SK-N-SH (cell line): ENCODE measurements around the gene DENND6B. TPM values are rescaled to one million over a fixed set of nuclear protein-coding genes. Genes with fewer than 3 reads are reported as not detected.

Experiments
- CTCF ChIA-PET: fragments of 300-600, 350-600 bp; formaldehyde crosslinking; extraction: SDS; loops from one replicate; lab custom pipeline; 2021; lab: Yijun Ruan, JAX
- POLR2A ChIA-PET: fragments of 350-600 bp; sonication (Branson Sonifier 250); formaldehyde crosslinking; extraction: SDS; loops from one replicate; lab custom pipeline; 2020; ENCODE audit warnings: antibody characterized with exemption, inconsistent platforms; lab: Yijun Ruan, JAX
- DNase-seq: peaks from one replicate; pipeline ENCODE4 v3.0.0; 2012
- H2AFZ ChIP-seq: fragments of 200-600 bp; sonication (generic); 2 replicates; pipeline ENCODE4 v1.8.1; 2016; ENCODE audit warnings: antibody characterized with exemption, mild to moderate bottlenecking, low read depth
- H3F3A ChIP-seq: fragments of 200-600 bp; sonication (generic); replicated peaks from 2 replicates; pipeline ENCODE3; 2016; ENCODE audit warnings: antibody characterized with exemption, mild to moderate bottlenecking; ENCODE audit not compliant: insufficient read depth
- H3K27ac ChIP-seq, 2 experiments: fragments of 200-500 bp in 1 of 2; fragments of 200-600 bp in 1 of 2; sonication (Bioruptor generic) in 1 of 2; sonication (generic), shearing (Covaris generic) in 1 of 2; 2 replicates each; pipeline versions ENCODE4 v1.5.1 to v1.6.1; 2014 to 2016; ENCODE audit warnings: low read depth in 2 of 2, inconsistent platforms in 1 of 2, low read length in 1 of 2, mild to moderate bottlenecking in 1 of 2, mixed read lengths in 1 of 2
- H3K27me3 ChIP-seq: fragments of 200-600 bp; sonication (generic), shearing (Covaris generic); 2 replicates; pipeline ENCODE4 v1.6.1; 2016; ENCODE audit warnings: mixed run types; ENCODE audit not compliant: insufficient read depth
- H3K36me3 ChIP-seq, 2 experiments: fragments of 200-500 bp in 1 of 2; fragments of 200-600 bp in 1 of 2; sonication (Bioruptor generic) in 1 of 2; sonication (generic) in 1 of 2; replicated peaks in 1 of 2; 2 replicates each; pipeline versions ENCODE3 to v1.5.1; 2014 to 2016; ENCODE audit warnings: low read length in 1 of 2, mild to moderate bottlenecking in 1 of 2; ENCODE audit not compliant: insufficient read depth in 2 of 2, control insufficient read depth in 1 of 2
- H3K4me1 ChIP-seq, 2 experiments: fragments of 200-500 bp in 1 of 2; fragments of 200-600 bp in 1 of 2; sonication (Bioruptor generic) in 1 of 2; sonication (generic), shearing (Covaris generic) in 1 of 2; 2 replicates each; pipeline versions ENCODE4 v1.5.1 to v1.6.1; 2014 to 2016; ENCODE audit warnings: low read depth in 1 of 2, low read length in 1 of 2, mixed run types in 1 of 2; ENCODE audit not compliant: insufficient read depth in 2 of 2, control insufficient read depth in 1 of 2
- H3K4me2 ChIP-seq: fragments of 200-600 bp; sonication (generic), shearing (Covaris generic); 2 replicates; pipeline ENCODE4 v1.6.1; 2017; ENCODE audit warnings: mixed run types
- H3K4me3 ChIP-seq, 2 experiments: fragments of 200-500 bp in 1 of 2; fragments of 200-600 bp in 1 of 2; sonication (Bioruptor generic) in 1 of 2; sonication (generic), shearing (Covaris generic) in 1 of 2; 2 replicates each; pipeline versions ENCODE4 v1.5.1 to v1.8.1; 2014 to 2016; ENCODE audit warnings: low read depth in 2 of 2, inconsistent platforms in 1 of 2, low read length in 1 of 2, mild to moderate bottlenecking in 1 of 2, mixed read lengths in 1 of 2, moderate library complexity in 1 of 2
- H3K79me2 ChIP-seq: fragments of 200-600 bp; sonication (generic); 2 replicates; pipeline ENCODE4 v1.8.1; 2017; ENCODE audit warnings: mild to moderate bottlenecking; ENCODE audit not compliant: insufficient read depth
- H3K9ac ChIP-seq: fragments of 200-600 bp; sonication (generic); 2 replicates; pipeline ENCODE4 v1.6.1; 2017; ENCODE audit warnings: mixed run types
- H3K9me2 ChIP-seq: fragments of 200-600 bp; sonication (generic); 2 replicates; pipeline ENCODE4 v1.6.1; 2017; ENCODE audit warnings: mixed run types
- H3K9me3 ChIP-seq: fragments of 200-600 bp; sonication (generic); 2 replicates; pipeline ENCODE4 v1.6.1; 2017; ENCODE audit warnings: mixed run types, mild to moderate bottlenecking, moderate library complexity
- H4K20me1 ChIP-seq: fragments of 200-600 bp; sonication (generic); 2 replicates; pipeline ENCODE4 v1.6.1; 2017; ENCODE audit warnings: mild to moderate bottlenecking, mixed run types; ENCODE audit not compliant: insufficient read depth
- CTCF ChIP-seq: fragments of 200-600 bp; sonication (generic); IDR thresholded peaks from 2 replicates; pipeline ENCODE4 v1.6.1; 2017; ENCODE audit warnings: antibody characterized with exemption, mild to moderate bottlenecking, moderate library complexity
- EP300 ChIP-seq, 2 experiments: IDR thresholded peaks; 2 replicates each; pipeline versions ENCODE4 v1.4.0 to v1.6.1; 2012; ENCODE audit warnings: borderline replicate concordance in 1 of 2, low read depth in 1 of 2, low read length in 1 of 2
- EZH2phosphoT487 ChIP-seq: fragments of 200-600 bp; sonication (generic); IDR thresholded peaks from 2 replicates; pipeline ENCODE4 v1.6.1; 2017; ENCODE audit warnings: low read depth, mixed run types, mild to moderate bottlenecking, antibody characterized with exemption, moderate library complexity, borderline replicate concordance
- FOSL2 ChIP-seq: IDR thresholded peaks from 2 replicates; pipeline ENCODE4 v1.4.0; 2012; ENCODE audit warnings: low read depth, mild to moderate bottlenecking, moderate library complexity, borderline replicate concordance
- FOXJ3 ChIP-seq: sonication (generic); formaldehyde crosslinking; IDR thresholded peaks from 2 replicates; pipeline ENCODE4 v1.5.1; 2020; ENCODE audit warnings: mild to moderate bottlenecking, missing genetic modification reagents
- GATA2 ChIP-seq: sonication (generic); formaldehyde crosslinking; IDR thresholded peaks from 2 replicates; pipeline ENCODE4 v1.5.0; 2020; ENCODE audit warnings: mild to moderate bottlenecking, missing genetic modification reagents
- JUND ChIP-seq: IDR thresholded peaks from 2 replicates; pipeline ENCODE4 v1.4.0; 2012
- RAD21 ChIP-seq: IDR thresholded peaks from 2 replicates; pipeline ENCODE4 v1.6.1; 2012; ENCODE audit warnings: mild to moderate bottlenecking, low read length
- RCOR1 ChIP-seq: fragments of 150-350 bp; IDR thresholded peaks from 2 replicates; pipeline ENCODE4 v1.6.1; 2017; ENCODE audit warnings: antibody characterized with exemption, low read length
- REST ChIP-seq: IDR thresholded peaks from 2 replicates; pipeline ENCODE4 v1.6.1; 2012; ENCODE audit warnings: mild to moderate bottlenecking, low read depth, low read length, moderate library complexity
- TCF12 ChIP-seq: IDR thresholded peaks from 2 replicates; pipeline ENCODE4 v1.4.0; 2012
- TEAD4 ChIP-seq: IDR thresholded peaks from 2 replicates; pipeline ENCODE4 v1.4.0; 2012; ENCODE audit warnings: mild to moderate bottlenecking, borderline replicate concordance; ENCODE audit not compliant: insufficient read depth
- YY1 ChIP-seq: IDR thresholded peaks from 2 replicates; pipeline ENCODE4 v1.4.0; 2012; ENCODE audit warnings: low read depth, mild to moderate bottlenecking
- WGBS: methylation state at CpG from one replicate; pipeline ENCODE4 v1.1.6; 2017; ENCODE audit warnings: low lambda C conversion rate; 5-methylcytosine and 5-hydroxymethylcytosine counted together
- polyA plus RNA-seq, 3 experiments: library from polyadenylated mRNA; depleted of rRNA; stranded (reverse); fragments of >200 nt; gene quantifications; 2 replicates each; pipeline ENCODE4 v1.2.3, GENCODE V29; 2012
- TF ChIP-seq, protein P1 (sequence below): IDR thresholded peaks from 2 replicates; pipeline ENCODE4 v1.4.0; 2012; ENCODE audit warnings: low read depth, borderline replicate concordance
- TF ChIP-seq, protein P2 (sequence below): IDR thresholded peaks from 2 replicates; pipeline ENCODE4; 2012

The DENND6B gene
- polyA plus RNA-seq, 1 of the 3 experiments (the other 2 are of a cell fraction), result 5.6 TPM

DNA sequence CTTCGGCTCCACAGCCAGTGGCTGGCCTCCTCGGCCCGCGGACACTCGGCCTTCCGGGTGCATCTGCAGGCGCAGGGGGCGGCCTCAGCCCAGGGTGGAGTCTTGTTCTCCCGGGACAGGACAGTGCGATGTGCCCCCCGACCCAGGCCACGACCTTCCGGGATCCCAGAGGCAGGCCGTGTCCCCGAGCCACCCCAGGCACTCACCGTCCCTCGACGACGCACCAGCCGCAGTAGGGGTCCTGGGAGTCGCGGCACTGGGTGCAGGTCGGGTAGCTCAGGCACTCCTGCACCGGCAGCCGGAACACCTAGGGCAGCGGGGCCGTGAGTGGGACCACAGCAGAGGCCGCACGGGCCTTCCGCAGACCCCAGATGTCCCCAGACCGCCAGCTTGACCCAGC is 39.1 kb downstream of the DENND6B start:
- no peaks in the 10 kb centered on the region for H3K9me3 ChIP-seq
- H3K4me3 ChIP-seq, result no peak overlapping the region
- no peaks in the 10 kb centered on the region for H3K27me3 ChIP-seq
- H3K9me2 ChIP-seq, result no peaks in the 10 kb centered on the region
- H3K27ac ChIP-seq, result no peak overlapping the region
- H3F3A ChIP-seq, result no peaks in the 10 kb centered on the region
- TF ChIP-seq RAD21 (no peak), FOSL2 (no peak), FOXJ3 (CRISPR knock-in tag) (no peak), RCOR1 (no peak), GATA2 (CRISPR knock-in tag) (no peak), JUND (no peak), YY1 (no peak), REST (no peak), TEAD4 (no peak), TCF12 (no peak), CTCF (no peak), EZH2phosphoT487 (no peak), EP300 (IDR thresholded peaks at IDR 0.05; ENCODE audit: borderline replicate concordance in 1 of 2, low read depth in 1 of 2, low read length in 1 of 2) (no peak)
- TF ChIP-seq, protein P1, sequence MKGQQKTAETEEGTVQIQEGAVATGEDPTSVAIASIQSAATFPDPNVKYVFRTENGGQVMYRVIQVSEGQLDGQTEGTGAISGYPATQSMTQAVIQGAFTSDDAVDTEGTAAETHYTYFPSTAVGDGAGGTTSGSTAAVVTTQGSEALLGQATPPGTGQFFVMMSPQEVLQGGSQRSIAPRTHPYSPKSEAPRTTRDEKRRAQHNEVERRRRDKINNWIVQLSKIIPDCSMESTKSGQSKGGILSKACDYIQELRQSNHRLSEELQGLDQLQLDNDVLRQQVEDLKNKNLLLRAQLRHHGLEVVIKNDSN, result no peak
- TF ChIP-seq, protein P2, sequence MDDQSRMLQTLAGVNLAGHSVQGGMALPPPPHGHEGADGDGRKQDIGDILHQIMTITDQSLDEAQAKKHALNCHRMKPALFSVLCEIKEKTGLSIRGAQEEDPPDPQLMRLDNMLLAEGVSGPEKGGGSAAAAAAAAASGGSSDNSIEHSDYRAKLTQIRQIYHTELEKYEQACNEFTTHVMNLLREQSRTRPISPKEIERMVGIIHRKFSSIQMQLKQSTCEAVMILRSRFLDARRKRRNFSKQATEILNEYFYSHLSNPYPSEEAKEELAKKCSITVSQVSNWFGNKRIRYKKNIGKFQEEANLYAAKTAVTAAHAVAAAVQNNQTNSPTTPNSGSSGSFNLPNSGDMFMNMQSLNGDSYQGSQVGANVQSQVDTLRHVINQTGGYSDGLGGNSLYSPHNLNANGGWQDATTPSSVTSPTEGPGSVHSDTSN, result no peak
- H3K4me1 ChIP-seq, result peaks cover 0 to 9% of the 10 kb centered on the region in 2 experiments; a peak in 2 of 4 replicates
- H4K20me1 ChIP-seq, result peaks cover 71% of the 10 kb centered on the region
- H3K36me3 ChIP-seq, result peaks cover 12 to 63% of the 10 kb centered on the region in 2 experiments
- WGBS, result no CpG with 5 or more reads among the region's 31 CpGs
- CTCF ChIA-PET, result interaction anchor here (1.5 kb wide), 1 partner anchor 11 kb away, joined by 8 read pairs; no protein-coding TSS in a partner anchor
- peaks cover 61% of the 10 kb centered on the region for H3K79me2 ChIP-seq
- no peak for DNase-seq
- POLR2A ChIA-PET, result interaction anchor here (0.7 kb wide), 1 partner anchor 9 kb away, joined by 3 read pairs; no protein-coding TSS in a partner anchor
- no peak overlapping the region for H2AFZ ChIP-seq
- H3K4me2 ChIP-seq, result no peak overlapping the region
- H3K9ac ChIP-seq, result no peak overlapping the region
